C1 segment of cervical spinal cord (tissue), 14 donors: ENCODE data around the gene CERK.
A peak's percentile ranks its signal among the peaks of the same experiment; 100 is the strongest.

Experiments used
- DNase-seq, 14 donors: peaks; one replicate each; lab custom pipeline; 2025; lab: John Stamatoyannopoulos, UW

Gene CERK

GRCh38 chr22:46732513-46732912 is 5.5 kb downstream of the CERK start:
- DNase-seq, result no peak

- no peak for DNase-seq
Measured at GRCh38 chr22:46732041-46732379, 6.0 kb downstream of the CERK start.

- DNase-seq, result peak in 1 of 14 donors; percentile 79
Measured at GRCh38 chr22:46731246-46732040, 6.6 kb downstream of the CERK start.

GRCh38 chr22:46730568-46731245 is 7.3 kb downstream of the CERK start:
- DNase-seq, result no peak

- DNase-seq, result no peak
Measured at GRCh38 chr22:46728470-46728869, 9.6 kb downstream of the CERK start.

DNA sequence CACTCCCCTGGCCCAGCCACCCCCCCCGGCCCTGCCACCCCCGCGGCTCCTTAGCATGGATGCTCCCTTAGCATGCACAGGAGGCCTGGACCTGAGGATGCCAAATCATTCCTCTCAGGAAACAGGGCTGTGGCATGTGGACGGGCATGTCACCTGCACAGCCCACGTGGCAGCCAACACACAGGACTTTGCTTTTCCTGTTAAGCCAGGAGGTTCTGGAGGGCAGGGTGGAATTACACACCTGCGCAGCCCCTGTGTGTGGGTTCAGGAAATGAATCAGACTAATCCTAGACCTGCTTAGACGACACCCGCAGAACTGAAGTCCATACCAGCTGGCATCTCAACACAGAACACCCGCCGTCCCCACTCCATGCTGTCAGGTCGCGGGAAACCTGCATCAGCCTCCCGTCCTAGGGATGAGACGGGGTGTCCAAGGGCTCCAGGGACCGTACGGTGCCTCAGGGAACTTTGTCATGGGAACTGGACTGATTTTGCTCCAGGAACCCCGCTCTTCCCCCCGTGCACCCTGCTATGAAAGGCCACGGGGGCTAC is 10.2 kb downstream of the CERK start:
- DNase-seq, result no peak

DNA sequence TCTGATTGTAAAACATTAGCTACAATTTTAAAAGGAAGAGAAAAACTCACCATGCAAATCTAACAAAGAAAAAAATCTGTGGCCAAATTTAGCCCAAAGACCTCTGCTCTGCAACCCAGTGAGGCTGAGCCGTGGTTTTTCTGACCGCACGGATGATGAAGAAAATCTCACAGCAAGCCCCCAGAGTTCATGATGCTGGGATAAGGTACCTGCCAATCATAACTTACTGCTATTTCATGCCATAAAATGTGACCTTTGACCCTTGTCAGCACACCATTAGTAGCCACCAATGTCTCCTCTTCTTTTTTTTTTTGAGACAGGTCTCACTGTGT is 11.1 kb downstream of the CERK start:
- DNase-seq, result no peak

DNA sequence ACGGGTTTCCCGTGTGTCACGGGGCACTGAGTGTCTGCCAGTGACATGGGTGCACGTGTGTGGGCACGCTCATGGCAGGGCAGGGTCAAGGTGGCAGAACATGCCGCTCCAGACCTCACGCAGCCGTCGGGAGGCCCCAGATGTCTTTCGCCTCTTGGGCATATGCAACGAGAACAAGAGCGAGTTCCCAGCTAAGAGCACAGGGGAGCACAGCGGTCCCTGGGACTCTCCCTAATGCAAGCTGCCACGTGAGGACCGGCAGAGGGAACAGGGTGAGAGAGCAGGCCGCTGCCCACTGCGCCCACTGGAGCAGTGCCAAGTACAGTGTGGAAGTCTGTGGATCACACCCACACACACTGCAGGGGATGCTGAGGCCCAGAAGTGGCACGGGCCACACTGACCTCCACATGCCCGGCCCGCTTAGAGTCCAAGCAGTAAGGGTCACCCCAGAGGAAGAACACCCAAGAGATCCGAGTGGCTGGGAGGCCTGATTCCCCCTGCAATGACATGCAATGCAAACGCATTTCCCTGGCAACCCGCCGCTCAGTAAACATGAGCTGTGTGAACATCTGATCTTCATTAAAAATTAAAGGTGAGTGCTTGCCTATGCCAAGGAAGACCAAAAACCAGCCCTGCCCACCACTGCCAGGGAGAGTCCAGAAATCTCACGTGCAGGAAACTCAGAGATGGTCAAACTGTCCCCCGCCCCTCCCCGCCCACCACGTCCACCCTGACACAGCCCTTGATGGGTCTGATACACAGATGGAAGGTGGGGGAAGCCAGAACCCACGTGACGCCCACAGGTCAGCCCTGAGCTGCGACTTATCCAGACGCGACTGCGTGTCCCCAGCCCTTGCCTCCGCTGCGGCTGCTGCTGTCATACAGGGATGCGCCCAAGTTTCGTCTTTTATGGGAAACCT is 11.7 kb downstream of the CERK start:
- no peak for DNase-seq

DNA sequence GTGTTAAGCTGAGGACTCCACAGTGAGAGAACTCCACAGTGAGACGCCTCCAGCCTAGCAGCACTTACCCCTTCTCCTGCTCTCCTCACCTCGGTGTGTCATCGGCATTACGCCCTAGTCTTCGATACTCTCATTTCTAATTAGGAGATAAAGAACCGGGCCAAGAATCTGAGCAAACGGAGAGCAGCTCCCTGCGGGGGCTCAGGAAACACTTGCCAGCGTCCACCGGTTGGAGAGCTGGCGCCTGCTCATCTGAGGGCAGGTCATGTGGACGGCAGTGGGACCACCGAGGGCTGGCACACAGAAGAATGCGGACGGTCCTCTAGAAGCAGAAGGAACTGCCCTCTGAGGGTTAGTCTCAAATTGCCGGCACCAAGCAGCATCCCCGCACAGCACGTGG is 13.0 kb downstream of the CERK start:
- no peak for DNase-seq

- no peak for DNase-seq
Measured at GRCh38 chr22:46723882-46724281, 14.2 kb downstream of the CERK start.

- DNase-seq, result peak in 2 of 14 donors; percentile 14 to 15
Measured at GRCh38 chr22:46721501-46722085, 16.5 kb downstream of the CERK start.

DNA sequence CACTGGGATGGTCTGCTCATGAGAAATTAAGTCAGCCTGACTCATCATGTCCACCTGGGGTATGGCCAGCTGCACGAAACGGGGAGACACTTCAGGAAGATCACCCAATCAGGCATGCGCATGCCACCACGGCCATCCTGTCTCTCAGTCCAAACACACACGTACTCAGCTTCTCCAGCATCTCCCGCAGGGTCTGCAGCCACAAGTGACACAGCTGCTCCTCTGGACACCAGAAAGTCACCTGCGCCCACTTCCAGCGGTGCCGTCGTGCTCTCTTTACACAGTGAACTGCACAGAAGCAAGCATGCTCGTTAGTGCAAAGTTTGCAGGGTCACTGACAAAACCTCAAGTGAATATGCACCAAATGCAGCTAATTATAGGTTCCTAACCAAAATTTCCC is 18.1 kb downstream of the CERK start:
- DNase-seq, result no peak

- no peak for DNase-seq
Measured at GRCh38 chr22:46714550-46714949, 23.5 kb downstream of the CERK start.

DNA sequence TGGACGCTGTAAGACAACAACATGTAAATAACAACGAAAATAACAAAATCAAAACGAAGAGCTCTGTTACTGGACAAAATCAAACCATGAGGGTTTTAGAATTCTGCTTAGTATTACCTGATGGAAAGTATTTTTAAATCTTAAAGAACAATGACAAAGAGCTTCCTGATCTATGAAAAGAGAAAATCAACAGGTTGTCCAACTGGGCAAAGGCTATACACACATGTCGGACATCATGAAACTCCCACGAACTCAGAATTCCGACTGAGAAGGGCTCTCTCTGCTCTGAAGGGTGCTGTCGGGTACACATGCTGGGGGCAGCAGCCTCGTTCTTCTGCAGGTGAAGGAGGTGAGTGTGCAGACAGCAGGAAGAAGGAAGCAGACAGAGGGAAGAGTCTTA is 25.8 kb downstream of the CERK start:
- no peak for DNase-seq

- DNase-seq, result no peak
Measured at GRCh38 chr22:46710806-46711205, 27.2 kb downstream of the CERK start.

DNA sequence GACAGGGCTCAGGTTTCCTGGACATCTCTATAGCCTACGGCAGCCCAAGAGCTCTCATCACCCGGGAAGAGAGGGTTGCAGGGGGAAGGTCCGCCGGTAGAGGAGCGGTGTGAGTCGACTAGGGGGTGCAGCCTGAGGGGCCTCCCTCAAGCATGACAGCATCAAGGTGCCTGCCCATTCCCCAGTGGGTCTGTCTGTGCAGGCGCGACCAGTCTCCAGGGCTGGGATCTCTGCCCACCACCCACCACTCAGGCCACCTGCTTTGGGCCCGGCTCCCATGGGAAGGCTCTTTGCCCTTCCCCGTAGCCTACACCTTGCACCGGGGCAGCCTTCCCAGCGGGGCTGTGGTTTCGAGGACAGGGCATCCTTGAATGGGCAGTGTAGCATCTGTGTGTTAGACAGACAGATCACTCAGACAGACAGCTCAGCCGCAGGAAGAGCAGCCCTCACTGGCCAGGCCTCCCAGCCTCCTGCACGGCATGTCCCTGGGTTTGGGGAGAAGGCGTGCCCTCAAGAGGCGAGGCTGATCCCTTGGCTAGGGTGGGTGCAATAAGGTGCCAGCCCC is 29.2 kb downstream of the CERK start:
- DNase-seq, result no peak

GRCh38 chr22:46707827-46708570 is 30.1 kb downstream of the CERK start:
- no peak for DNase-seq

- no peak for DNase-seq
Measured at GRCh38 chr22:46707305-46707704, 30.7 kb downstream of the CERK start.

DNA sequence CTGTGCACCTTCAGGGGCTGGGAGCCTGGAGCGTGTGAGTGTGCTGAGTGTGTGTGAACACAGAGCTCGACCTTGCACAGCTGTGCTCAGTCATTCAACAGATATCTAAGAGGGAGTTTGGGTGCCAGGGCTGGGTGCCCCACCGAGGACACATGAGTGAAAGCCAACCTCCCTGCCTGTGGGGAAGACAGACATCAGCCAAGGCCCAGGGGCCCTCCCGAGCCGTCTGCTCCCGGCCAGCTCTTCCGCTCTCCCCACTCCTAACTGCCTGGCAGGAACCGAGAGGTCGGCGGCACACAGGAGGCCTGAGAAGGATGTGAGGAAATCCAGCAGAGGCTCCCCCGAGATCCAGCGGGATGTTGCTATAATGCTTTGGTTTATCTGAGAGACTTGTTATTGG is 32.0 kb downstream of the CERK start:
- no peak for DNase-seq

- no peak for DNase-seq
Measured at GRCh38 chr22:46703996-46704370, 34.1 kb downstream of the CERK start.
